GM12801 (cell line): Measurements from ENCODE around the gene SLC41A3.
"Not testable (repeated sequence)": the region's sequence is repeated elsewhere in the genome, so short reads cannot be mapped to it uniquely, and the experiment has no call there.

Experiments
- TF ChIP-seq, protein P1 (sequence below): IDR thresholded peaks from one replicate; pipeline ENCODE4 v1.5.1; 2011; ENCODE audit warnings: control low read depth; ENCODE audit not compliant: insufficient read length; ENCODE audit errors: extremely low read depth

Gene SLC41A3

DNA sequence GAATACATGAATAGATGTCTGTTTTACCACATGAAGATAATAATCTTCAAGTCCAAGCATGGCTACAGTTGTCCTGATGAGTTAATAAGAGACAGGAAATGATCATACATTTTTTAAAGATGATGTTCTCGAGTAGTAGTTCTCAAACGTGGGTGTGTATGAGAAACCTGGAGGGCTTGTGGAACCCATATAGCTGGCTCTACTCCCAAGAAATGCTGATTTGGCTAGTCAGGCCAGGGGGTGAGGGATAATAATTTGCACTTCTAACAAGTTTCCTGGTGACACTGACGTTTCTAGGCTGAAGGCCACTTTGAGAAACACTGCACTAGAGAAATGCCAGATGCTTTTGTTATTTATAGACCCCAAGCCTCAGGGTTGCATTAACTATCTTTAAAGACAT is 78.0 kb downstream of the SLC41A3 start:
- TF ChIP-seq, protein P1, sequence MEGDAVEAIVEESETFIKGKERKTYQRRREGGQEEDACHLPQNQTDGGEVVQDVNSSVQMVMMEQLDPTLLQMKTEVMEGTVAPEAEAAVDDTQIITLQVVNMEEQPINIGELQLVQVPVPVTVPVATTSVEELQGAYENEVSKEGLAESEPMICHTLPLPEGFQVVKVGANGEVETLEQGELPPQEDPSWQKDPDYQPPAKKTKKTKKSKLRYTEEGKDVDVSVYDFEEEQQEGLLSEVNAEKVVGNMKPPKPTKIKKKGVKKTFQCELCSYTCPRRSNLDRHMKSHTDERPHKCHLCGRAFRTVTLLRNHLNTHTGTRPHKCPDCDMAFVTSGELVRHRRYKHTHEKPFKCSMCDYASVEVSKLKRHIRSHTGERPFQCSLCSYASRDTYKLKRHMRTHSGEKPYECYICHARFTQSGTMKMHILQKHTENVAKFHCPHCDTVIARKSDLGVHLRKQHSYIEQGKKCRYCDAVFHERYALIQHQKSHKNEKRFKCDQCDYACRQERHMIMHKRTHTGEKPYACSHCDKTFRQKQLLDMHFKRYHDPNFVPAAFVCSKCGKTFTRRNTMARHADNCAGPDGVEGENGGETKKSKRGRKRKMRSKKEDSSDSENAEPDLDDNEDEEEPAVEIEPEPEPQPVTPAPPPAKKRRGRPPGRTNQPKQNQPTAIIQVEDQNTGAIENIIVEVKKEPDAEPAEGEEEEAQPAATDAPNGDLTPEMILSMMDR: no peak

GRCh38 chr3:126004692-126005091 is 79.2 kb downstream of the SLC41A3 start:
- TF ChIP-seq, protein P1: no peak

DNA sequence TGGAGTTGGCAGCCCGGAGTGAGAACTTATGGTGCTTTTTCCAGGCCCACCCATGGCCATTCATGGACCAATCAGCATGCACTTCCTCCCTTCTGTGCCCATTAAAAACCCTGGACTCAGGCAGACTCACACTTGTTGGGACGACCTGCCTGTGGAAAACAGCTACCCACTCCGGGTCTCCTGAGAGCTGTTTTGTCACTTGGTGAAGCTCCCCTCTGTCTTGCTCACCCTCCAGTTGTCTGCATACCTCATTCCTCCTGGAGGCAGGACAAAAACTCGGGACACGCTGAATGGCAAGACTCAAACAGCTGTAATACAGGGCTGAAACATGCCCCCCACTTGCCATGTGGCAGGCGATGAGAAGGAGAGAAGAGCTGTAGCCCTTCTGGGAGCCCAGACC is 79.7 kb downstream of the SLC41A3 start:
- TF ChIP-seq, protein P1: no peak

GRCh38 chr3:126003447-126004190 is 80.3 kb downstream of the SLC41A3 start:
- TF ChIP-seq, protein P1: no peak

DNA sequence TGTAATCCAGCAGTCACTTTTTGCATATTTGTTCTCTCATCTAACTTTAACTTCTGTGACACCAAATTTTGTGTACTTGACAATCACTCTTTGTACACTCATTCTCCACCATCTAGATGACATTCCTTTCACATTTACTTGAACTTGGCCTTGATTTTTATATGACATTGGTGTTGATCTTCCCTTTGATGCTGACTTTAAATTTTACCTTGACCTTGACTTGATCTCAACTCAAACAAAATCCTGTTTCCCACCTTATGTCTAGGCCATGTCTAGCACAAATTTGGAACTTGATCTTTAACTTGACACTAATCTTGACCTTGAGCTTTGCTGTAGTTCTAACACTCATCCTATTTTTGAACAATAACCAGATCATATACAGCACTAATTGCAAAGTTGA is 81.7 kb downstream of the SLC41A3 start:
- TF ChIP-seq, protein P1: no peak

DNA sequence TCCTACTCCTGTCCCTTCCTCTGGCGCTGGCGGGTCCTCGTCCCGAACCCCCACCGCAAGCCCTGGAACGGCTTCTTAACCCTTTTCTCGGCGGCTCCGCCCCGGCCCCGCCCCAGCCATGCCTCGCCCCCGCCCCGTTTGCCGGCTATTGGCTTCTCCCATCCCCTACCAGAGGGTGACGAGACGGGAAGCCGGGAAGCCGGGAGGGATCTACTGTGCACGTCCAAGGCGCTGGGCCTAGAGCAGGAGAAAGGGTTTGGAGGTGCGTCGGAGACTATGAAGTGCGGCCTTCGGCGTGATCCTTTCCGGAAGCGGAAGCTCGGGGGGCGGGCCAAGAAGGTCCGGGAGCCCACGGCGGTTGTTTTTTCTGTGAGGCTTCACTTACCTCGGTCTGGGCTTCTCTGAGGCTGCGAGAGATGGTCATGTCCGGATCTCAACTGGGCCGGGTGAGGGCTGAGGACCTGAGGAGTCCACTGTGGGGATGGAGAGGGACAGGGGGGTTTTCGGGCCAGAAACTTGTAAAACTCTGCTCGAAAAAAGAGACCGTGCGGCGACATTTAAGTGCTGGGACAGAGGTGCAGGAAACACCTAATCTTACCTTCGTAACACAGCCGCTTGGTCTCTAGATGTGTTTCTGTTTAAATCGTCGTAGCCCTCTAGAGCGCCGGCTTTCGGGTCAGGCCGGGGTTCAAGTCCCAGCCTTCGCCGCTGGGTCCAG is 93.5 kb downstream of the SLC41A3 start:
- TF ChIP-seq, protein P1: no peak

- TF ChIP-seq, protein P1: not testable (repeated sequence)
Measured at GRCh38 chr3:125968701-125969592, 115.0 kb downstream of the SLC41A3 start, which contains the start of gene ROPN1B. TSS of gene ROPN1B (plus strand) at chr3:125969178. CDS start at chr3:125972055, 2,877 bp downstream.
